NOMO-1 treated with dmso at 0.1 percent for 144 hours (cell line): ENCODE measurements around the gene TXNIP.

ENCODE experiments used
- DNase-seq: peaks from one replicate; lab custom pipeline; 2025; ENCODE audit not compliant: unreplicated experiment; lab: John Stamatoyannopoulos, UW

TXNIP gene

GRCh38 chr1:145946477-145946986 lies 49.8 kb downstream of the TXNIP start:
- no peak for DNase-seq

- DNase-seq = no peak
Measured at GRCh38 chr1:145944532-145944931, 51.8 kb downstream of the TXNIP start.

DNA sequence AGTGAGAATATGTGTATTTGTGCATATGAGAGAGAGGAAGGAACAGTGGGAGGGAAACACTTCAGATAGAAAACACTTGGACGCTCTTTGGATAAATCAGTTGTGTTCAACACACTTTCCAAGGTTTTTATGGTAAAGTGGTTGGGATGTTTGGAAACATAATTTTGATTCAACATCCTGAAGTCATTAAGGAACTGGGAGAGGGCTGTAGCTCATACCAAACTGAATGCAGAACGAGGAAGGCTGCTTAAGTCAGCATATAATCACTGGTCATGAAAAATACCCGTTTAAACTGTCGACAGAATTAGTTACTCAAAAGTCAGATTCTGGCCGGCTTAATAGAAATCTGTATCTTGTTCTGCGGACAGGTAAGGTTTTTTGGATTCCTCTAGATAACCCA lies 53.5 kb downstream of the TXNIP start:
- no peak for DNase-seq
